ENCODE results near the gene ZNF177.

Gene ZNF177

DNA sequence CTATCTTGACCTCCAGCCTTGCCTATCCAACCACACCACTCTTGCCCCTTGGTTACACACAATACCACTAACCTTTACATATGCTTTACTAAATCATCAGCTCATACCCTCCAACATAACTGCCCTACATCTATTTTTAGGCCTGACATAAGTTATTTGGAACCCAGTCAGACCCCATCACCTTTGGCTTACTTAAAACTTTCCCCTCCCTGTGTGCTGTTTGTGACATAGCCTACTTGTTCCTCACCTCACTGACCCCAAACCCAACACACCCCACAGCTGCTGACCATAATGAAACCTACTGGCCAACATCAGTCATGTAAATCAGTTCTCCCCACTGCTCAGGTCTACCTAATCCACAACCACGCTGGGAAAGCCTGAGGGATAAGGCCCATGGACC is 67.6 kb downstream of the ZNF177 start:
- H3K27ac ChIP-seq = no peak overlapping the region
- TF ChIP-seq, protein P1, sequence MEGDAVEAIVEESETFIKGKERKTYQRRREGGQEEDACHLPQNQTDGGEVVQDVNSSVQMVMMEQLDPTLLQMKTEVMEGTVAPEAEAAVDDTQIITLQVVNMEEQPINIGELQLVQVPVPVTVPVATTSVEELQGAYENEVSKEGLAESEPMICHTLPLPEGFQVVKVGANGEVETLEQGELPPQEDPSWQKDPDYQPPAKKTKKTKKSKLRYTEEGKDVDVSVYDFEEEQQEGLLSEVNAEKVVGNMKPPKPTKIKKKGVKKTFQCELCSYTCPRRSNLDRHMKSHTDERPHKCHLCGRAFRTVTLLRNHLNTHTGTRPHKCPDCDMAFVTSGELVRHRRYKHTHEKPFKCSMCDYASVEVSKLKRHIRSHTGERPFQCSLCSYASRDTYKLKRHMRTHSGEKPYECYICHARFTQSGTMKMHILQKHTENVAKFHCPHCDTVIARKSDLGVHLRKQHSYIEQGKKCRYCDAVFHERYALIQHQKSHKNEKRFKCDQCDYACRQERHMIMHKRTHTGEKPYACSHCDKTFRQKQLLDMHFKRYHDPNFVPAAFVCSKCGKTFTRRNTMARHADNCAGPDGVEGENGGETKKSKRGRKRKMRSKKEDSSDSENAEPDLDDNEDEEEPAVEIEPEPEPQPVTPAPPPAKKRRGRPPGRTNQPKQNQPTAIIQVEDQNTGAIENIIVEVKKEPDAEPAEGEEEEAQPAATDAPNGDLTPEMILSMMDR (conservative IDR thresholded peaks at IDR 0.05) = no peak

- TF ChIP-seq, protein P1 (conservative IDR thresholded peaks at IDR 0.05) = 0 out of 2 replicates have a peak, but pooled peaks have one; percentile 20
- H3K27ac ChIP-seq = no peak overlapping the region
Observed at GRCh38 chr19:9431475-9431874, 68.7 kb downstream of the ZNF177 start.
